Skeletal muscle tissue (tissue), 1 donor: Measurements from ENCODE around the gene GABRR3. TPM values are rescaled to one million over a fixed set of nuclear protein-coding genes. Genes with fewer than 3 reads are reported as not detected.

Experiments
- total RNA-seq: library from RNA; depleted of rRNA; stranded (reverse); fragments of >200 nt; gene quantifications from one replicate; pipeline ENCODE4 v1.2.3, GENCODE V29; 2014

The GABRR3 gene
- total RNA-seq, 1 donor from 2014 or later: not detected

Other genes starting within 250 kb of the GABRR3 start
- 27.1 TPM for gene CRYBG3, start 213.3 kb downstream of the GABRR3 start, total RNA-seq
- 37.1 TPM for gene RIOX2, start 62.9 kb downstream of the GABRR3 start, total RNA-seq
- not detected for gene OR5AC2, start 51.9 kb upstream of the GABRR3 start, total RNA-seq
- not detected for gene OR5H1, start 95.4 kb upstream of the GABRR3 start, total RNA-seq
- gene OR5H14, start 112.2 kb upstream of the GABRR3 start, total RNA-seq: not detected
- not detected for gene OR5H15, start 131.4 kb upstream of the GABRR3 start, total RNA-seq
- gene OR5H6, start 228.9 kb upstream of the GABRR3 start, total RNA-seq: not detected
- gene OR5H2, start 247.2 kb upstream of the GABRR3 start, total RNA-seq: not detected